Activated T-helper 1 cell treated with anti-CD3 and anti-CD28 coated beads, Interleukin-2, amount 50 U/mL, for 16 hours (primary cell): ENCODE measurements around the gene SNX30.

Source experiments
- DNase-seq, 2 donors: peaks; one replicate each; pipeline ENCODE4 v3.0.0-alpha.2; 2020; ENCODE audit warnings: low read depth in 1 of 2, low spot score in 1 of 2

Gene SNX30

GRCh38 chr9:112780450-112781036 lies 30.0 kb downstream of the SNX30 start:
- DNase-seq = no peak

- DNase-seq = no peak
Observed at GRCh38 chr9:112782218-112782617, 31.7 kb downstream of the SNX30 start.

- no peak for DNase-seq
Observed at GRCh38 chr9:112783551-112783954, 33.0 kb downstream of the SNX30 start.

- DNase-seq = no peak
Observed at GRCh38 chr9:112784020-112784785, 33.6 kb downstream of the SNX30 start.

GRCh38 chr9:112785986-112786385 lies 35.4 kb downstream of the SNX30 start:
- DNase-seq = no peak

GRCh38 chr9:112786829-112787520 lies 36.4 kb downstream of the SNX30 start:
- no peak for DNase-seq

GRCh38 chr9:112787978-112788377 lies 37.4 kb downstream of the SNX30 start:
- no peak for DNase-seq

GRCh38 chr9:112789473-112789872 lies 38.9 kb downstream of the SNX30 start:
- DNase-seq = no peak

GRCh38 chr9:112789891-112790774 lies 39.6 kb downstream of the SNX30 start:
- no peak for DNase-seq

GRCh38 chr9:112792670-112793069 lies 42.1 kb downstream of the SNX30 start:
- no peak for DNase-seq

GRCh38 chr9:112793213-112793810 lies 42.8 kb downstream of the SNX30 start:
- peak; percentile 61 to 68 for DNase-seq

- no peak for DNase-seq
Observed at GRCh38 chr9:112794731-112795130, 44.2 kb downstream of the SNX30 start.

GRCh38 chr9:112795921-112796320 lies 45.4 kb downstream of the SNX30 start:
- no peak for DNase-seq

- DNase-seq = no peak
Observed at GRCh38 chr9:112796485-112796884, 45.9 kb downstream of the SNX30 start.

GRCh38 chr9:112809351-112809848 lies 58.8 kb downstream of the SNX30 start:
- no peak for DNase-seq

- no peak for DNase-seq
Observed at GRCh38 chr9:112809906-112810305, 59.3 kb downstream of the SNX30 start.

GRCh38 chr9:112810696-112811490 lies 60.3 kb downstream of the SNX30 start:
- DNase-seq = no peak

- no peak for DNase-seq
Observed at GRCh38 chr9:112811518-112811917, 61.0 kb downstream of the SNX30 start.

- DNase-seq = no peak
Observed at GRCh38 chr9:112815868-112816267, 65.3 kb downstream of the SNX30 start.

GRCh38 chr9:112817860-112818203 lies 67.3 kb downstream of the SNX30 start:
- no peak for DNase-seq
